Measurements from ENCODE around the gene TOX2.

The TOX2 gene

DNA sequence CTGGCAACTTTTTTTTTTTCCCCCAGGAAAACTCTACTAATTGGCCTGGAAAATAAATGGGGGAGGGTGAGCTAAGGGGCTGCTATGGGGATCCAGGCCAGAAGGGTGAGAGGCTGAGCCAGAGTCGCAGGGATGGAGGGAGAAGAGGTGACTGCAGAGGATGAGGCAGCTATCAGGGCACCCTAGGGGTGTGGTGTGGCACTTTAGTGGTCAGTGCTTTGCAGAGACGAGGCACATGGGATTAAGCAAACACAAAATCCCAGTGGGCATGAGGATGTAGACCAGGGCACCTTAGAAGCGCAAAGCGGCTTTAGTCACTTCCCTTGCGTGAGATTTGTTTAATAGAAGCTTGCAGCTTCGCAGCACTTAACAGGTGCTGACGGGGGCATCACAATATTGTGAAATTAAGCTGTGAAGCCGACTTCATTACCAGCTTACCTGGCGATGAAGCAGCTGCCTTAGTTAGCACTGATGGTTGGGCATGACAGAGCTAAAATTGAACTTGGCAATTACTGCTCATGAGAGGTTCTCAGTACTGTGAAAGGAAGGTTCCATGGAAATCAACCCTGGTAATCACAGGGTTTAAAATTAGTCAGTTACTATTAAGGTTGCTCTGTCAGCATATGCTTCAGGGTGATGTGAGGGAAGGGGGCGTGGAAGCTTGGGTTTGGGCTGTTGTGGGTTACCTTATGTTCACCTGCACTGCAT, 26.0 kb downstream of the TOX2 start:
- DNase-seq = peak; percentile 90

DNA sequence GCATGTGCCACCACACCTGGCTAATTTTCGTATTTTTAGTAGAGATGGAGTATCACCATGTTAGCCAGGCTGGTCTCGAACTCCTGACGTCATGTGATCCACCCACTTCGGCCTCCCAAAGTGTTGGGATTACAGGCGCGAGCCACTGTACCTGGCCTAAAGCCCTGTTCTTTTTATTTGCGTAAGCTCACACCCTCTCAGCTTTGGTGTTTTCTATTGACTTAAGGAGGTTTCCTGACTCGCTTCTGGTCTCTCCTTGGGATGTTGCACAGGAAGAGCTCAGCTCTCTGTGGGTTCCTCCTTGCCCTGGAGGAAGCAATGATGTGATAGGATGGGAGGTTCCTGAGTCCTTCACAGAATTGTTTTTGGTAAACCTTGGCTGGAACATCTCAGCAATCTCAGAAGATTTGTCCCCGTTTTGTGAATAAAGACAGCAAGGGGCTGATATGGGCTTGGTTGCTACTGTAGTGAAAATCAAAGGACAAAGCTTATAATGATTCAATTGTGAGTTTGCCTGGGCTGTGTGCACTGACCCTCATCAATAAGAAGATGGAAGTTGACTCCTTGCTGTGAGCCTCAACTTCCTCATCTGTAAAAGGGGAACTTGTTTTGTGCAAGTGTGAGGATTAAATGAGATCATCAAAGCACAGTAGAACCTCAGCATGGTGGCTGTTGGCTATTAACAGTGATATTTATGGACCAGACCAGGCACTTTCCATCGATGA, 27.0 kb downstream of the TOX2 start:
- no peak for DNase-seq

DNA sequence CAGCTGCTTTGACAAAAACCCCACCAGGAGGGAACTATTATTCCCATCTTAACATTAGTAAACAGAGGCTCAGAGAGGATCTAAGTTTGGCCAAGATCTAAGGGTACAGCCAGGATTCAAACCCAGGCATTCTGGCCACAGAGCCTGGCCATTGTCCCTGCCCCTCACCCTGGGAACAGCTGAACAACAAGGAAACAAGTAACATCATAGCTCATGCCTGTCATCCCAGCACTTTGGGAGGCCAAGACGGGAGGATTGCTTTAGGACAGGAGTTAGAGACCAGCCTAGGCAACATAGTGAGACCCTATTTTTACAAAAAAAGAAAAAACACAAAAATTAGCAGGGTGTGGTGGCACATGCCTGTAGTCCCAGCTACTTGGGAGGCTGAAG, 27.5 kb downstream of the TOX2 start:
- DNase-seq = no peak

DNA sequence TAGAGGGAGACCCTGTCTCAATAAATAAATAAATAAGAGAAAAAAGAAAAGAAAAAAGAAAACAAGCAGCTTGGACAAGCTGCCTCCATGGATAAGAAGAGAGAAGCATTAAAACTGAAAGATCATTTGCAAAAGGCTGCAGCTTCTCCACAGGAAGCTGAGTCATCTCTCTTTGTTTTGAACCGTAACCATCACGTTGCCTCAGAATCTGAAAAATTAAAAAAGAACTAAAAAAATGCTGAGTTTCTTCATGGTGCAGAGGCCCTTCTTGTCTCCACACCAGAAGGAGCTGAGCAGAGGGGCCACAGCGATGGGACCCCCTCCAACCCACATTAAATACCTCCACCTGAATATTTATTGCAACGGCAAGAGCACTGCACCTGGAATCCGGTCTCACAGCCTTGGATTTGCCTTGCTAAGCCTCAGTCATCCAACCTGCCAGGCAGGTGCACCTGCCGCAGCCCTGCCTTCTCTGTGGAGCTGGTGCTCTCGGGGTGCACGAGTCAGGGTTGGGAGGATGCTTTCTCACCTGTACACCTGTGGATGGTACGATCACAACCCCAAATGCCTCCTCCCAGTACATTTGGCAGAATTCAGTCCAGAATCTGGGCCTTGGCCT, 28.1 kb downstream of the TOX2 start:
- no peak for DNase-seq

DNA sequence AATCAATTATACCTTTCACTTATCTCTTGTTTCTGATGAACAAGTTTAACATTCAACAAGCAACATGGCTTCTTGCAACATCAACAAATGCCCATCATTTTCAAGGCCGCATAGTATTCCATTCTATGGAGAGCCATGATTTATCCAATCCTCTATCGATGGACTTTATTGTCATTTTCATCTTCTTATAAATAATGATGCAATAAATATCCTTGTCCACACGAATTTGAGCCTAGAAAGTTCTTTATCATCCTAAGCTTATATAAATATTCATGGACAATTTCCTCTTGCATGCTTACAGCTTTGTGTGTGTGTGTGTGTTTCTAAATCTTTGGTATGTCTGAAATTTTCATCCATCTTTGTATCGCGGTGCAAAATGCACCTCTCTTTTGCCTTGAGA, 29.1 kb downstream of the TOX2 start:
- no peak for DNase-seq

DNA sequence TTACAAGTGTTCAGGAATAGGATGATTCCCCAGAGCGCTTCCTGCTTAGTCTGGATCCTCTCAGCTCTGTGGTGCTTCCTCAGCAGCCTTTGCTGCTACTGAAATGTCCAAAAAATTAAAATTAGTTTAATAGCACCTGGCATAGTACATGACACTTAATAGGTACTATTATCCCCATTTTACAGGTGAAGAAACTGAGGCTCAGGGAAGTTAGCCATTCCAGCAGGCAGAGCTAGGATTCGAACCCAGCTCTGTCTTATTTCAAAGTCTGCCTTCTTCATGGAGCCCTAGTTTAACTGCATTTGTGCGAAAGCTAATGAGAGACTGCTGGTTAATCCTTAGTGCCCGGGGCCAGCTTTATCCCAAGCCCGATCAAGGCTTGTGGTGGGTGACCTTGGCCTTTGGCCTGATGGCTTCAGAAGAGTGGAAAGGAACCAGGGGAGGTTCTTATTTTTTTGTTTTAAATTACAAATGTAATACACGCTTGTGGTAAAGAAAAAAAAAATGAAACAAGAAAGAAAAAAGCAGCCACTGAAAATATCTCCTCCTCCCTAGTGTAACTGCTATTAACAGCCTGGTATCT, 30.1 kb downstream of the TOX2 start:
- DNase-seq = no peak

DNA sequence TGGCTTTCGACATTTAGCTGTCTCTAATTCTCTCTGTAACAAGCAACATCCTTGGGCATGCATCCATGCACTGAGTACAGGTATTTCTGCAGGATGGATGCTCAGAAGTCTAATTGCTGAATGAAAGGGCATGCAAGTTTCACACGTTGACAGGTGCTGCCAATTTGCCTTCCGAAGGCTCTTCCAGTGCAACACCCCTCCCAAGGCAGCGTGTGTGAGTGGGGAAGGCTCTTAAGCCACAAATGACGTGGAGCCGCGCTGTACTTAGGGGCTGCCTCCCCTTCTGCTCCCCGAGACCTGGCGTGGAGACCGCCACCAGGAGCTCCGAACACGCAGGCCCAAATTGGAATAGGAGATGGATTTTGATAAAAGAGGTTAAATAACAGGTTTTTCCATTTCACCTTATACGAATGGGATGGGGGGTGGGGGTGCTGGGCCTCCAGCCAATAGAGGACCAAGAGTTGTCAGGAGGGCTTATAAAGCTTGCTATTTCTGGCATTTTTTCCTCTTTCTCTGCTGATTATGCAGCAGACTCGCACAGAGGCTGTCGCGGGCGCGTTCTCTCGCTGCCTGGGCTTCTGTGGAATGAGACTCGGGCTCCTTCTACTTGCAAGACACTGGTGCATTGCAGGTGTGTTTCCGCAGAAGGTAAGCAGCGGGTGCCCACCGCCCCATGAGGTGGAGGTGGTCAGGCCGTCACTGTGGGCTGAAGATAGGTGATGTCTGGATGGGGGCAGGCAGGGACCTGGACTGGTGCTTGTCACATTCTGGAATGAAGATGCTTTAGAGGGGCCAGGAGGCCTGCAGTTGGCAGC, 30.9 kb downstream of the TOX2 start:
- DNase-seq = no peak

DNA sequence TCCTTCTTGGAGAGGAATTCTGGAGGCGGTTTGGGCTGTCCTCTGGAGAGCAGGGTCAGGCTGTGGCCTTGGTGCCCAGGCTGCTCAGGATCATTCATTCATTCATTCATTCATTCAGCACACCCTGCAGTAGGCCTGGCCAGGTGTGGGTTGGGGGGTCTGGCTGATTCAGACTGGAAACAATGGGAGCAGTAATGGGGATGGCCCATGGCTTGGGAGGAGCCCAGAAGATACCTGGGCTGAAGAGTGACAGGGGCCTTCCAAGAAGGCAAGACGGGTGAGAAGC, 31.5 kb downstream of the TOX2 start:
- no peak for DNase-seq

DNA sequence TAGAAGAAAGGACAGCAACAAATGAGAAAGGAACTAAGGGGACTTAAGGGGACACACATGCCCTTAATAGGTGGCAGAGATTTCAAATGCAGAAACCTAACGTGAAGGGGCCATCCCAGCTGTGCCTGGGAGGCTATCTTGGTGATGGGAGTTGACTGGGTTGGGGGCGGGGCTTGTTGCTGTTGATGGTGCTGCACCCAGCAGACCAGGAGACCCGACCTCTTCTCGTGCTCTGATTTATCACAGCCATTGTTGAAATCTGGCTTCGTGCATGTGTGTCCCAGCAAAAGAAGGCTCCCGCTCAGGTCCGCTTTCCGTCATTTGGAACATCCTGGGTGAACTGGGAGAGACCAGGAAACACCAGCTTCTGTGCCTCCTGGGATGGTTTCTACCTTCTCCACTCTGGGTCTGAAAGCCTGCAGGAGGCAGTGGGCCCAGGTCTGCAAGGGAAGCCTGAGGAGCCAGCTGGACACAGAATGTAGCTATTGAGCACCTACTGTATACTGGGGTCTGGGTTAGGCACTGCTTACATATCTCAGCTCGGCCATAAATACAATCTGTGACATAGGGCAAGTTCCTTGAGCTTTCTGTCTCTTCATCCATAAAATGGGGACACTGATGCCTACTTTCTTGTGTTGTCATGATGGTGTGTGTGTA, 32.1 kb downstream of the TOX2 start:
- no peak for DNase-seq

DNA sequence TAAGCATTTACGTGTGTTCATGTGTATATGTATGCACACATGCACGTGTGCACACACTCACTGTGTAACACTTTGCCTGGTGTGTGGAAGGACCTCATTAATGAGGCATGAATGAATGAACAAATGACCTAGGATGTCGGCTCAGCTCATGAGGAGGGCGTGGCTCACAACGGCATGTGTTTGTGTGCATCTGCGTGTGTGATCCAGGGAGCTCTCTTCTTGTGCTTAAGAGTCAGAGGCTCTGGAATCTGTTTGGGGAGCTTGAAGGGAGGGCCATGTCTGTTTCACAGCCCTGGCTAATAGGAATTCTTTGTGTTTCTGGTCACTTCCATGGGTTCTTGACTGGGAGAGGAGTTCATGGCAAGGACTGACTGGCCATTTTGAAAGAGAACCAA, 32.7 kb downstream of the TOX2 start:
- no peak for DNase-seq

DNA sequence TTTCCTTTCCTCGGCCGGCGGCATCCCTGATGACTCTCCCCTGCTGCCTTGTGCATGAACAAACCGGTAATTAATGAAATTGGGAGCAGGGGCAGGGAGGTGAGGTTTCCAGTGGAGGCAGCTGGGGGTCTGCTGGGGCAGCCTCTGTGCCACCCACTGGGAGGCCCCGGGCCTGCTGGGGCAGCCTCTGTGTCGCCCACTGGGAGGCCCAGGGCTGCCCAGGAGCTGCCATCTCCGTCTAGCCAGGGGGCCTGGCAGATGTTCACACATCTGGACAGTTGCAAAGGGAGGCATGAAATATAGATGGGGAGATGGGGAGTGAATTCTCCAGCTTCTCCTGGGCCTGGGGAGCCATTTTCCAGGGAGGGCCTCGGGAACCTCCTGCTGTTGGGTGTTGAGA, 33.8 kb downstream of the TOX2 start:
- no peak for DNase-seq

DNA sequence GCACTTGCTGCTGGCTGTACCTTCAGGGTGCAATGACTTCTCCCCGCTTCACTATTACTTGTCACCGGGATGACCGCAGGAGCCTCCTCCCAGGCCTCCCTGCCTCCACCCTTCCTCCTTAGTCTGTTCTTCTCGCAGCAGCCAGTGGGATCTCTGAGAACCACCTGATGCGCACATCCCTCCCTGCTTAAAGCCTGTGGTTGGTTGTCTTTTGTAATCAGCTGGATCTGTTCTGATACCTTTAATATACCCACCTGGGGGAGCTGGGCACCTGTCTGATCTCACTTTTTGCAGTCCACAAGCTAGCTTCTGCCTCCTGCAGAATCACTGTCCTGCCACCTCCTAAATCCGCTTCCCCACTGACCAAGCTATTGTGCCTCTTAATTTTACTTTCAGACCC, 34.6 kb downstream of the TOX2 start:
- DNase-seq = no peak

DNA sequence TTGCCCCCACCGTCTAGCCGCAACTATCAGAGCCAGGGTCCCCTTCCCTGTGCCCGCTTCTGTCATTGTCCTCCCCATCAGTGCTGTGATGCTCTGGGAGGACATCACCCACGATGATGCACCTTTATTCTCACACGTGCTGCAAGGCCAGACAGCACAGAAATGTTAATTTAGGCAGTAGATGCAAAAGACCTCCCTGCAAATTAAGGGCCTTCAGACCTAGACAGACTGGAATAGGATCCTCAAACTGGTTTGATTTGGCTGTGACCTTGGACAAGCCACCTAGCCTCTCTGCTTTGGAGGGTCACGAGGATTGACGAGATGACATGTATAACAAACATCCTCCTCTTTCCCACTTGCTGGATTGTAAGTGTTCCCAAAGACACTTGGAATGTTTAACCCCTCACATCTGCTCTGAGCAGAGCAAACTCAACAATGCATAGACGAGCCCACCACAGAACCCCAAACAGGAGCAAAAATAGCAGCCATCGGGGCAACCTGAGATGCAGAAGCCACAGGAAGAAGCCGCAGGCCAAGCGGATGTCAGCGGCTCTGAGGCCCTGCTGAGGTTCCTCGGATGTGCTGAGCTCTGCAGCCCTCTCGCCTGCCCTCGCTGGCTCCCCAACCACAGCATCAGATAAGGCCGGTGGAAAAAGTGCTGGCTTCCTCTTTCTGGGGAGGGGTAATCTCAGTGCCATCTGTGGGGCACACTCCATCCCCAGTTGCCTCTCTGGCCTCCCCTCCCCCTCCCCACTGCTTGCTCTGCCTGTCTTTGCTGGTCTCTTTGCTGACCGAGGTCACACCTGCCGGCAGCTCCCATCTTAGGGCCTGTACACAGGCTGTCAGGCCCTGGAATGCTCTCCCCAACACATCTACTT, 35.3 kb downstream of the TOX2 start:
- no peak for DNase-seq

DNA sequence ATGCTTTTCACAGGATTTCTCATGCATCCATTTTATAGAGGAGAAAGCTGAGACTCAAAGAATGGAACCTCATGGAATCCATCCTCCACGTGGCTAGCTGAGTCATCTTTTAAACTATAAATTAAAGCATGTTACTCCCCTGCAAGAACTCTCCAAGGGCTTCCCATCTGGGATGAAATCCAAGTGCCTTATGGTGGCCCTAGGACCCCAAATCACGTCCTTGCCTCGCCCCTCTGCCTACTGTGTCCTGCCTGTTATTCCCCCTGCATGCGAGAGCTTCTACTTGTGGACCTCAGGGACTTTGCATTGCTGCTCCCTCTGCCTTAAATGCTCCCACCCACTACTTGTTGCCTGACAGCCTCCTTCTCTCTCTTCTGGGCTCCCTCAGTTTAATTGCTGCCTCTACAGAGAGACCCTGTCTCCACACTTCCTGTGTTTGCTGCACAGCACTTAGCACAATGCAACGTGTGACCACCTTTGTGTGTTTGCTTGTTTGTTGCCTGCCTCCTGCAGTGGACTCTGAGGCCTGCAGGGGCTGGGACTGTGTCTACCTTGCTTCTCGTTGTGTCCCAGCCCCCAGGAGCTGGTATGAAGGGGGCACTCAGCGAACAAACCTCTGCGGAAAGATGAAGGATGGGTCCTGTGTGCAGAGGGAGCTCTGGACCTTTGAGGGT, 39.4 kb downstream of the TOX2 start:
- DNase-seq = no peak

DNA sequence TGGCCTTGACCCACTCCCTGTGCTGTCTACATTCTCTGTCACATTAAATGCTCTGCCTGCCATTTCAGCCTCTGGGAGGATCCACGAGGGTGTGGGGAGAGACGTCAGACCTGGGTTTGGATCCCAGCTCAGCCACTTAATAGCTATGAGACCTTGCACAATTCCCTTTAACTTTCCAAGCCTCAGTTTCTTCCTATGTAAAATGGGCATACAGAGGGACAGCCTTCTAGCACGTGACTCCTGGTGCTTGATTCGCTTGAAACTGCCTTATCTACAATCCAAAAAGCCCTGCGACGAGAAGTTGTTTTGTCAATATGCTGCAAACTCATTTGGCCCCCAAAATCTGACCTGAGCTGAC, 40.0 kb downstream of the TOX2 start:
- DNase-seq = no peak

DNA sequence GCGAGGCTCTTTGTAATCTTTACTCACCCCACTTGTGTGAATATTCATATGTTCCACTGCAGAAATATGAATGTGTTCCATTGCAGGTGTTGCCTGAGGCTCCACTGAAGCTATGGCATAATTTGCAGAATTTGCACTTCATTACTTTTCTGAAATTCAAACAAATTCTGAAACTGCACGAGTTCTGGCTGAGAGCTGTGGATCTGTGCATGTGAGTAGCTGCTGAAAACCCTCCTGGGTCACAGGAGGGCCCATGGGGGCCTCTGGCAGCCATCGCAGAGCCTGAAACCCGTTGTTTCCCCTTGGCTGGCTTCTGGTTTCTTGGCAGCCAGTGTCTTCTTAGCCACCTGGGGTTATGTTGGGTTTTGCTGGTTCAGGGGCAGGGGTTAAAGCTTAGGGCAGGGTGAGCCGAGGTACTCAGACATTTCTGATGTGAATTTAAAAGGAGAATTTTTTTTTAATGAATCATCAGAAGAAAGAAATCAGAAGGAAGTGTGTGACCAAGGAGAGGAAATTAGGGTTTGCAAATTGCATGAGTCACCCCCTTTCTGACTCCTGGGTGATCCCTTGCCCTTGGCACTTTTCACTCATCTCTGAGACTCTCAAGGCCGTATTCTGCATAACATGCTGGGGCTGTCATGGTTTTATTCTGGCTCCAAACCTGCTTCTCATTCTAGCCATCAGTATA, 40.6 kb downstream of the TOX2 start:
- DNase-seq = no peak

DNA sequence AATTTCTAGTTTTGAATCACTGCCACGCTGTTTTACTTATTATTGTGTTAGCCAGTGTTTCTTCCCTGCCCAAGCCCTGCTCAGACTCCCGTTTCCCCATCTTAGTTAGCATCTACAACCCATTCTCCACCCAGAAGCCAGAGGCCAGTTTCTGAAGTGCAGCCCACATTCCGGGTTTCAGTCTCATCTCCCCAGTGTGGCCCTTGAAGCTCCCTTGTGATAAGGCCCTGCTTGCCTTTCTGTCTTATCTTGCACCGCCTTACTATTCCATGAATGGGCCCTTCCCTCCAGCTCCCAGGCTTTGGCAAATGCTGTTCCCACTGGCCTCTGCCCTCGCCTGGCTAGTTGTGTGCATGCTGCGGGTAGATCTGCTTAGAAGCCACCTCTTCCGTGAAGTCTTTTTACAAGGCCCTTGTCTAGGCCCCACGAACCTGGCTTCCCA, 41.1 kb downstream of the TOX2 start:
- no peak for DNase-seq

DNA sequence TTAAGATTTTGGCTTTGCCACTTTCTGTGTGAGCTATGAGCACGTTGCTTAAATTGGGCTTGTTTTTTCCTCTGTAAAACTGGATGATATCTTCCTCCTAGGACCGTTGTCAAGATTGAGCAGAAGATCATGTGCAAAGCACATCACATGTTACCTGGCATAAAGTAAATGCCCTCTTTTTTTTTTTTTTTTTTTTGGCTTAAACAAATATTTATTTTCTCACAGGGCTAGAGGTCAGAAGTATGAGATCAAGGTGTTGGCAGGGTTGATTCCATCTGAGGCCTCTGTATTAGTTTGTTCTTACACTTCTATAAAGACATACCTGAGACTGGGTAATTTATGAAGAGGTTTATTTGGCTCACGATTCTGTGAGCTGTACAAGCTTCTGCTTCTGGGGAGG, 42.7 kb downstream of the TOX2 start:
- DNase-seq = no peak

DNA sequence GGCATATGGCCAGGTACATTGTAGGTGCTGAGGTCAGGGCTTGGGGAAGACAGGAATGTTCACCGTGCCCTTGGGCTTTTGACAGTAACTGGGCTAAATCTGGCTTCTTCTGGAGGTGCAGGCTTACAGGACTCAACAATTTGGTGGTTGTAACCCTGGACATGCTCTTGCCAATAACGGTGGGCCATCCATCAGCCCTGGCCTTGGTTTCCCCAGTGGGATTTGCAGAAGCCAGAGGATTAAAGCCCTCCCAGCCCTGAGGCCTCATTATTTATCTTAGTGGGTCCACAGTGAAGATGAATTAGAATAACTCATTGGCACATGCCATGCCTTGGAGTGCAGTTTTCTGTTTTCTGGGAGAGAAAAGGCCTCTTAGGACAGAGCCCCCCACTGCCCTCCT, 44.0 kb downstream of the TOX2 start:
- DNase-seq = no peak

DNA sequence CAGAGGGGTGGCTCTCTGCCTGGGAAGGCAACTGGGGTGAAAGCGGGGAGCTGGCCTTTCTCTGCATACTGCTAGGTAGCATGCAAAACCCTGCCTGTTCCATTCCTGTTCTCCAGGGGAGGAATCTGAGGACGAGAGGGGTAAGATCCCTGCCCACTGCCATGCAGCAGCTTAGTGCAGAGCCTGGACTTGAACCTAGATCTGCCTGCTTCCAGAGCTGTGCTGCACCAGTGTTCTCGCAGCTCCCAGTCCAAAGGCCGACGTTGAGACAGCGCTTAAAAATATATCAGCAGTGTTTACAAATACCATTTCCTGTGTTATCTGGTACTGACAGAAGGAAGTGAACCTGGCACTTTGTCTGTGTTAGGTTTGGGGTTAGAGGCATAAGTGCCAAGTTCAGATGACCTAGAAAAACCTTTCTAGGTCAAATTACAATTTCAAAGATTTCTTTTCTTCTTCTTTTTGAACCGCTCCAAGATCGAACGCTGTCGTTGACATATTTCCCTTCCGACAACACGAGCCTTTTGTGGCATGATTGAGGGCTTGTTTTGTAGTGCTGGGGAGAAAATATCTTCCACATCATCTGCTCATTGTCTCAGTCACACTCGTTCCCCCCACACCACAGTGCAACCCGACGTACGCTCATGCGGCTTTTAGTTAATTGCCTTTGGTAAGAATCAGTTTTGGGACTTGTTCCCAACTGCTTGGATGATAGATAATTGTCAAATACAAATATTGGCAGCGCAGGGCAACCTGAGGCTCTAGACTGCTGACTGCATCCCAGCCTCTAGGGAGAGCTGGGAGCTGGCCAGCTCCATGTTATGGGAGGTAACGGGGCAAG, 44.6 kb downstream of the TOX2 start:
- no peak for DNase-seq
